HG03521 (cell line): ENCODE measurements around the gene SORT1.
"Not testable (repeated sequence)": the region's sequence is repeated elsewhere in the genome, so short reads cannot be mapped to it uniquely, and the experiment has no call there.

Experiments
- ATAC-seq: cut with Tn5 transposase; IDR thresholded peaks from one replicate; pipeline ENCODE4 v1.9.1; 2021; ENCODE audit warnings: mild to moderate bottlenecking, moderate library complexity; ENCODE audit not compliant: unreplicated experiment

The SORT1 gene

DNA sequence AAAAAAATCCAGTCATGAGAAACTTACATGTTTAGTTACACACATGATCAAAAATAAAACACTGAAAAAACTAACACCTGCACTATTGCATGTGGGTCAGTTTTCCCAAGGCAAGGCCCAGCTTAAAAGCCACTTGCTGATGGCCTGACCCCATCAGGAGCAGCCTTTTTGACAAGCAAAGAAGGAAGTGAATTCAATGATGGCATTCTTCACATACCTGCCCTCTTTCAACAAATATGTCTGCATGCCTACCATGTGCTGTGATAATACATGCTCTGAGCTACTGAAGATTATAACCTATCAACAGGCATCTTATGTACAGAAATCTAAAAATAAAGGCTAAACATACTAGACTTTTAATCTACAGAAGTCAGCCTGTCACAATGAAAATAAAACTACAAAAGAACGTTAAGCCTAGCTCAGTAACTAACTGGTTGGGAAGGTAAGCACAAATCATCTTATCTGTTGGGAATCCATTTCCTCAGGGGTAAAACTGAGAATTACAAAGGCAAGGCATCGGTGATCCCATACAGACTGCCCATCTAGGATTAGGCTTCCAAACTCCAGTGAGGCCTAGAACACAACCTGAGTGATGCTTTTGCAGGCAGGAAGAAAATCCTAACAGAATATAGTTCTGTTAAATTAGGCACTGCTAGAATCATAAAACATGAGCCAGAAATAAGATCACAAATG, 14.5 kb downstream of the SORT1 start:
- ATAC-seq = no peak

DNA sequence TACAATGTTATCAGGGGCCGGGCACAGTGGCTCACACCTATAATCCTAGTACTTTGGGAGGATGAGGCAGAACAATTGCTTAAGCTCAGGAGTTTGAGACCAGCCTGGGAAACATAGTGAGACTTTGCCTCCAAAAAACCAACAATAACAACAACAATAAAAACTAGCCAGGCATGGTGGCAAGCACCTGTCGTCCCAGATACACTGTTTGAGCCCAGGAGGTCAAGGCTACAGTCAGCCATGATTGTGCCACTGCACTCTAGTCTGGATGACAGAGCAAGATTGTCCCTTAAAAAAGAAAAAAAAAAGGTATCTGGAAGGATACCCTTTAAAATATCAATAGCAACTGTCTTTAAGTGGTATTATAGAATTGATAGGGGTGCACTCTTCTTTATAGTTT, 16.1 kb downstream of the SORT1 start:
- no peak for ATAC-seq

DNA sequence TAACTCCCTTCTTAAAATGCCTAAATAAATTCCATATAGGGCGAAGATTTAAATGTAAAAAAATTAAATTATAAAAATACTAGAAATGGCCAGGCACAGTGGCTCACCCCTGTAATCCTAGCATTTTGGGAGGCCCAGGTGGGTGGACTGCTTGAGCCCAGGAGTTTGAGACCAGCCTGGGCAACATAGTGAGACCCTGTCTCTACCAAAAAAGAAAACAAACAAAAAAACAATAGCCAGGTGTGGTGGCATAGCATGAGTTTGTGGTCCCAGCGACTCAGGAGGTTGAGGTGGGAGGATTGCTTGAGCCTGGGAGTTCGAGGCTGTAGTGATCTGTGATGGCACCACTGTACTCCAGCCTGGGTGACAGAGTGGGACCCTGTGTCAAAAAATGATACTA, 17.8 kb downstream of the SORT1 start:
- ATAC-seq = no peak

DNA sequence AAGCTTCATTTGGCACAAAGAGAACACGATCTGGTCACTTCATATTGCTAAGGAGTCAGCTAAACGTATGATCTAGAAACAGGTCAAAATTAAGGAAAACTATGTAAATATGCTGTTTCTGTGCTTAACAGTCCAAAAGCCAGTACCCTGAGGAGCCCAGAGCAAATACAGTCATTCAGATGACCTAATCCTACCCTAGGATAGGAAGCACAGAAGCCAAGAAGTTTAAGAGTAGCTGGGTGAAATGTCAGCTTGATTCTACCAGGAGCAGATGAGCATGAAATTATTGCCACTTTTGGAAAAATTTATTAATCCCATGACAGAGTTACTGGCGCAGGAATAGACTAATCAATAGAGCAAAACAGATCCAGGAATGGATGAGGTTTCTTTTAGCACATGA, 18.3 kb downstream of the SORT1 start:
- ATAC-seq = no peak

DNA sequence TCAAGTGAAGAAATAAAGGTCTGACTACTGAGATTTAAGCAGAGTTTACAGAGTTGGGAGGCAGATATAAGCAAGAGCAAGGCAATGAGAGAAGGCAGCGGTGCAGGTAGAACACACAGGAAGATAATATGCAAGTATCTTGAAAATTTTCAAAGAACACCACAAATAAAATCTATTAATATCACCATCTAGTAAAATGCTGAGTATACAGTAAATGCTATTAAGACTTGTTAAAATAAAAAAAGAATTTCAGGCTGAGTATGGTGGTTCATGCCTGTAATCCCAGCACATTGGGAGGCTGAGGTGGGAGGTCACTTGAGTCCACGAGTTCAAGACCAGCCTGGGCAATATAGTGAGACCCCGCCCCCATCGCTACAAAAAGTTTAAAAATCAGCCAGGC, 20.0 kb downstream of the SORT1 start:
- no peak for ATAC-seq

DNA sequence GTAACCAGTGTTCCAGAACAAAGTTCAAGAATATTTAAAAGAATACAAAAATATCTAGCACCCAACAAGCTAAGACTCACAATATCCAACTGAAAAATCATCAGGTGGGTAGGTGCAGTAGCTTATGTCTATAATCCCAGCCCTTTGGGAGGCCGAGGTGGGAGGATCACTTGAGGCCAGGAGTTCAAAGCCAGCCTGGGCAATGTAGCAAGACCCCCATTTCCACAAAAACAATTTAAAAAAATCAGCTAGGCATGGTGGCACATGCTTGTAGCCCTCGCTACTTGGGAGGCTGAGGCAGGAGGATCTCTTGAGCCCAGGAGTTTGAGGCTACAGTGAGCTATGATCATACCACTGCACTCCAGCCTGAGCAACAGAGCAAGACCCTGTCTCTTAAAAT, 24.0 kb downstream of the SORT1 start:
- ATAC-seq = not testable (repeated sequence)

DNA sequence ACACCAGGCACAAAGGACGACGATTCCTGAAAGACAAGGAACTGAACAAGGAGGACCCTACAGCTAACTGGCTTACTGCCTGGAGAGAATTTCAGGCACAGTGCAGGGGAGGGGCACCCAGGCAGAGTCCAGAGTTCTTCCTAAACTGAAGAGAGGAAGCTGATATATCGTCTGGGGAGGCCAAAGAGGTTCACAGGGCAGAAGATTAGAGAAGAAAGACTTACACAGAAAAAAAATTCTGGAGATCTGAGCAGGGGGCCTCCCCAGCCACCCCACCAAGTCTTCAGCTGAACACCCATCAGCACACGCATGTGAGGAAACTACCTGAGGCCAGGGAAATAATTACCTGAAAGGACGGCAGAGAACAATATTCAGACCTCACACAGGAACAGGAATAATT, 24.6 kb downstream of the SORT1 start:
- no peak for ATAC-seq

DNA sequence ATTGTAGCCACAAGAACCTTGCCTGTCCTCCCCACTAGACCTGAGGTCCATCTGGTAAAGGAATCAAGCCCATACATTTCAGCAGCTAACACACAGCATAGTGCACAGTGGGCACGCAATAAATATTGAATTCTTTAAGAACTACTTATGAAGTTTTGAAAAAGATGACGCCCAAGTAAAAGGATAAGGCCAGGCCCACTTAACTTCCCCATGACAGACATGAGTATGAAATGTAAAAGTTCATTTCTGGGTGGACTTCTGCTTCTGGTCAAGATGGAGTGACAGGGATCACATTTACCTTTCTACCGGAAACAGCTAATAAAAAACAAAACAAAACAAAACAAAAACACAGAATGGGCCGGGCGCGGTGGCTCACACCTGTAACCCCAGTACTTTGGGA, 25.4 kb downstream of the SORT1 start:
- ATAC-seq = no peak

DNA sequence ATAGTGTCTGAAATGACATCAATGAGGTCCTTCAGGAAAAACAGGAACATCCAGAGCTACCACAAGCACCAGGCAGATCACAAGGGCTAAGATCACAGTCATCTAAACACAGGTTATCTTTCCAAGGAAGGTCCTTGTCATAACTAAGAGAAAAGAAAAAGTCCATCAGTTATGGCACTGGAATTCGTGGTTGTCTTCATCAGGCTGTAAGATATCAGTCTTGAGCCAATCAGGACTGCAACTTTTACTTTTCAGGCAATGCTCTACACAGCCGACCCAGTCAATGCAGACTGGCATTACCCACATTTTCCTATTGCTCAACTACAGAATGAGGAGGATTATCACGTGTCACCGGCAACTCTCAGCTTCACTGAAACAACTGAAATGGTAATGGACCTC, 26.4 kb downstream of the SORT1 start:
- no peak for ATAC-seq

DNA sequence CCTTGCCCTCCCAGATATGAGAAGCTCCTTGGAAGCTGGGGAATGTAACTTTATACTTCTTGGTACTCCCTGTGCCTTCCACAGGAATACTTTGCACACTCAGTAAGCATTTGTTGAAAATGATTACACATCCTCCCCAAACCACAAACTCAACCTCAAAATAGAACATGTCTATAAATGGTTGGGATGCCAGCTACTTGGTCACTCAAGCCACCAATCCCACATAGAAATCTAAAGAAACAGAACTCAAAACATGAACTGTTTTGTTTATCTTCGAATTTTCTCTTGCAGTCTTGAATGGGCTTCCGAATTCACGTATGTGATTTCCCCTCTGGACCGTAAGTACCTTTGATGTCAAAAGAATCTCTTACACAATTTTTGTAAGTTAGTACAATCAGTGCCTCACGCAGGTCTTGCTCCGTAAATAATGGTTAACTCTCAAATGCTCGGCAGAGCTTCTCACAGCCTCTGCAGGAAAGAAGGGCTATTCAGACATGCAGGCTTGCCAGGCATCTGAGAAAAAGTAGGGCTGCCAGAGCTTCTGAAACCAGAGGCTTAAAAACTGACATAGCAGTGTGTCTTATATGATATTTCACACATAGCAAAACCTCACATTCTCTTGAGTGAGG, 26.9 kb downstream of the SORT1 start:
- no peak for ATAC-seq

DNA sequence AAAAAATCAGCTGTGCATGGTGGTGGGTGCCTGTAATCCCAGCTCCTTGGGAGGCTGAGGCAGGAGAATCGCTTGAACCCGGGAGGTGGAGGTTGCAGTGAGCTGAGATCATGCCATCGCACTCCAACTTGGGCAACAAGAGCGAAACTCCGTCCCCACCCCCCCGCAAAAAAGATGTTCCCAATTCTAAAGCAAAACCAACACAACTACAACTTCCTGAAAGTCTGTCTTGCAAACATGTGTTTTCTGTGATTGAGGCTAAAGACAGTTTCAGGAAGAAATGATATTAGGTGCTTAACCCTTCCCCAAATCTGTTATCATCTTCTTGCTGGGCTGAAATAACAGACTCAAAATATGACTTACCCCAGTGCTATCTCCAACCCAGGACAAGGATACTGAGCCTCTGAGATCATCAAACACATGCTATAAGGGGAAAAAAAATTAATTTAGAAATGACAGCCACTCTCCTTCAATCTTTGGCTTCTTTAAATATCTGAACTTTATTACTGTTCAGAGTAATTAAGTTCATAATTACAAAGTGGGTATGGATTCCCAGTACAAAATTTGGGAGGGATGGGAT, 28.5 kb downstream of the SORT1 start:
- no peak for ATAC-seq

DNA sequence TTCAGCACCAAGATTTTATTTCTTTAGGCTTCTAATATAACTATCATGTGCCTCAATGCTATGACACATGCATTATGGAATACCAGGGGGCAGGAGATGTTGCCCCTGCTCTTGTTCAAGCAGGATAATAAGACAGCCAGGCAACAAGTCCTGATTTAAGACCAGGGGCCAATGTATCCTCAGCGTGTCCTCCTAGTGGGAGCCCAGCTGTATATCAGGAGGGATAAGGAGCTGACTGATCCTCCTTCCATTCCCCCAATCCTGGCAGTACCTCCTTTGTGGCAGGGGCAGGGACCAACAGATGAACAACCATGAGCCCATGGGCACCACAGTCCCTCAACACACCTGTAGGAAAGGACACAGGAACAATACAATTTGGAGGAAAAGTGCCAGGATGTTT, 29.3 kb downstream of the SORT1 start:
- no peak for ATAC-seq

DNA sequence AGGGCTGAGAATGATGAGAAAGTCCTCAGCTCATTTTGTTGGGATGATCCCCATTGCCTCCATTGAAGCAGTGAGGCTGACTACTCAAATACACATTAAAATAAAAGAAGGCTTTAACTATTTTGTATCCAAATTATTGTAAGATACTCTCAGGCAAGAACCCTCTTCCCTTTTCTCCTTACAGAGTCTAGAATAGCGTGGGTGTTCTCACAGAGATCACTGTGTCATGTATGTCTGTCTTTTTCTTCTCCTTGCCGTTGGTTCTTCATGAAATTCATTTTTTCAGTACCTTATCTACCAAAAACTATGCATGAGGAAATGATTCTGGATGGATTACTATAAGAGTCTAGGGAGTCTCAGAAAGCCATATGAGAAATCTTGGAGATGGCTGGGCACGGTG, 30.1 kb downstream of the SORT1 start:
- ATAC-seq = no peak

DNA sequence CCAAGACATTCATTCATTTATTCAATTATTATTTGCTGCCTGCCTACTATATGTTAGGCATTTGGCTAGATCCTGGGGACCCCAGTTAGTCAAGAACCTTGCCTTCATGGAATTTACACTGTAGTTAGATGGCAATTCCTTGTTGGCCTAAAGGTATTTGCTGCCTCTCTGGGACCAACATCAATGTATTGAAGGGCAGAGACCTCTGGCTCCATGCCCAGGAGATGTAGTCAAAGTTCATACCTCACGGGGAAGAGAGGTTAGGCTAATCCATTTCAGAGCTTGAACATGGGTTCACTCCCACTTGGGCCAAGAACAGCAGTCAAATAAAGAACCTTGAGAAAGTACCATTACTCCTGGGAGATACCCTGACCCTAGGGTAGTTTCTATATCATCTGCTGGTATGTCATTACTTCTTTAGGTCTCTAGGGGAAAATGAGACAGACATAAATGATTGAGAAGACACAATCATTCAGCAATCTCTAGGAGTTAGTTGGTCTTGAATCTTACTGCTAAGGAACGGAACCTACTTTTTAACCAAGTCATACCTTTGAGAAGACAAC, 32.0 kb downstream of the SORT1 start:
- no peak for ATAC-seq

DNA sequence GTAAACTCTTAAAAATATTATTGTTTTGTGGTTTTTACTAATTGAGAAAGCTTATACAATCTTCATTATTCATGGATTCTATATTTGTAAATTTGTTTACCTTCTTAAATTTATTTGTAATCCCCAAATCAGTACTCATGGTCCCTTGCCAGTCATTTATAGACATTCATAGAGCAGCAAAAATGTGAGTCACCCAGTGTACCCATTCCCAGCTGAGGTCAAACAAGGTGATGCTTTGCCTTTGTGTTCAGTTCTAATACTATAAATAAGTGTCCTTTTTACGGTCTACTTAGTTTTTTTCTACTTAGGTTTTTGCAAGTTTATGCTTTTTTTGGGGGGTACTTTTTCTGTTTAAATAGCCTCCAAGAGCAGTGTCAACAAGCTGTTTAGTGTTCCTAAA, 36.1 kb downstream of the SORT1 start:
- no peak for ATAC-seq

DNA sequence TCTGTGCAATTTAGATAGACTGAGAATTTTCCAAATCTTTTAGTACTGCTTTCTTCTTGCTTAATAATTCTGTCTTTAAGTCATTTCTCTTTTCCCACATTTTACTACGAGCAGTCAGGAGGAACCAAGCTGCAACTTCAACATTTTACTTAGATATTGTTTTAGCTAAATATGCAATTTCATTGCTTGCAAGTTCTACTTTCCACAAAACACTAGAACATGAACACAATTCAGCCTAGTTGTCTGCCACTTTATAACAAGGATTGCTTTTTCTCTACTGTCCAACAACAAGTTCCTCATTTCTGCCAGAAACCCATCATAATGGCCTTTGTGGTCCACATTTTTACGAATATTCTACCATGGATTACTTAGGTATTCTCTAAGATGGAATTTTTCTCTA, 36.6 kb downstream of the SORT1 start:
- no peak for ATAC-seq

DNA sequence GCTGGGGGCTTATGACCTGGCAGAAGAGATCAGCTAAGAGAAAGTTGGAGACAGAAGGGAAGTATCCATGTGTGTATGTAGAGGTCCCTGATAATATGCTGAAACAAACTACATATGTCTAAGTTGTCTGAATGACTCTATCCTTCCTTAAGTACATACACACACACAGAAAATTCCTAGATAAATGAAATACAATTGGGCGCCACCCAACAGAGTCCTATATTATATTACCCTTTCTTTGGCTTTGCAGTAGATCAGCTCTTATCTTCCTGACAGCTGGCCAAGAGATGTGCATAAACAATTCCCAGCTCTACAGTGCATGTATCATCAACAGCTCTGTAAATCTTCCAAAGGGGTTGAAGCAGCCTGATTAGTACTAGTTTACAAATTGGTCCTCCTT, 40.1 kb downstream of the SORT1 start:
- ATAC-seq = no peak

DNA sequence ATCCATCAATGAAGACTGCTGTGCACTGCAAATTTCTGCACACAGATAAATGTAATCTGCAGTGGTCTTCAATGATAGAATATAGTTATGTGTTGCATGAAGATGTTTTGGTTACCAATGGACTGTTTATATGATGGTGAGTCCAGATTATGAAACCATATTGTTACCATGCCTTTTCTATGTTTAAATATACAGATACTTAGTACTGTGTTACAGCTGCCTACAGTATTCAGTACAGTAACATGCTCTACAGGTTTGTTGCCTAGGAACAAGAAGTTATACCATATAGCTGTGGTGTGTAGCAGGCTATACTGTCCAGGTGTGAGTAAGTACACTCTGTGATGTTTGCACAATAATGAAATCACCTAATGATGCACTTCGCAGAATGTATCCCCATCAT, 40.8 kb downstream of the SORT1 start:
- no peak for ATAC-seq

DNA sequence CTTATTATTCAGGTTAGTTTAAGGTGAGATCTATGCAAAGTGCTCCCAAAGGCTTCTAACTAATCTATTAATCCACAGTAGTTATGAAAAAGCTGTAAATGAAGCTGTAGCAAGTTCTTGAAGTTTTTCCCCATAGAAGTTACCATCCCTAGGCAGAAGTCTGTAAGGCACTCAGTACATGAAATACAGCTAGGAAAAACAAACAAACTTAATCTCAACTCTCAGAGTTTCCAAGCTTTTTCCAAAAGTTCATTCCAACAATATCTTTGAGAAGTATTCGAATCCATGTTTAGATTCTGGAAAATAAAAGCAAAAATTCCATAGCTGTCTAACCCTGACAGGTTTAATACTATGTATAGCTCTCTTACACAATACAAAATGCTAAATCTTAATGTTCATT, 41.2 kb downstream of the SORT1 start:
- ATAC-seq = no peak

DNA sequence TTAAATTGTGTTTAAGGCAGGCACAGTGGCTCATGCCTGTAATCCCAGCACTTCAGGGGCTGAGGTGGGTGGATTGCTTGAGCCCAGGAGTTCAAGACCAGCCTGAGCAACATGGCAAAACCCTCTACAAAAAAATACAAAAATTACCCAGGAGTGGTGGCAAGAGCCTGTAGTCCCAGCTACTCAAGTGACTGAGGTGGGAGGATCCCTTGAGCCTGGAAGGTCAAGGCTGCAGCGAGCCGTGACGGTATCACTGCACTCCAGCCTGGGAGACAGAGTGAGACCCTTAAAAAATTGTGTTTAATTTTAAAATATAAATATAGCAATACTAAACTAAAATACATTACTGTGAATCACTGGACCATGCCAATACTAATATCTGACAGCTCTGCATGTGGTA, 42.8 kb downstream of the SORT1 start:
- no peak for ATAC-seq

DNA sequence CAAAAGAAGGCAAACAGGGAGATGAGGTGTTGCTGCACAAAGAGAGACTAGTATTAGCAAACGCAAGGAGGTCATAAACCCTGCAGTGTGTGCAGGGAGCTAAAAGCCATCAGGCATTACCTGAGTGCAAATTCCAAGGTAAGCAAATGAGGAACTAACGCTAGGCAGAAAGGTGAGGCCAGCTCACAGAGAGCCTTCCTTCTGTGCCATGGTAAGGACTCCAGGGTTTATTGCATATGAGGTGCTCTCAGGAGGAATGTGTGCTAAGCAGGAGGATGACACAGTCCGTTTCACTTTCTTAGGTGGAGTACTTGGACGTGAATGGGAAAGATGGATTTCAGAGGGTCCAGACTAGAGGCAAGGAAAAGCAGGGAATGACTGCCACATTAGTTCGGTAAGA, 46.3 kb downstream of the SORT1 start:
- no peak for ATAC-seq

DNA sequence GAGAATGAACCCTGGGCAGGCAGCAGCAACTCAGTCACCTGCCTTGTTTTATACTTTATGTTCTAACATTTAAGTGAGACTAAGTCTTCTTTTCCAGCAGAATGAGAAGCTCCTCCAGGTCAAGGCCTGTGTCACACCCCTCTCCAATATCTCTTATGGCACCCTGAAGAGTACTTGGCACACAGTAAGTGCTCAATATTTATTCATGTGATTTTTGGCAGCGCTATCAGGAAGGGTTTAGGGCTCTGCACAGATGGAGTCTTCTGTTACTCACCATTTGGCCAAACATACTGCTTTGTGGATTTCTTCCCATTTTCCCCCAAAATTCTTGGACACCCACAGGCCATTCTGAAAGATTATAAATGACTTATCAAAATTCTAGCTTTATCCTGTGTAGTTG, 47.1 kb downstream of the SORT1 start:
- ATAC-seq = no peak
